GM12865 (cell line): ENCODE data around the gene NME7.
A peak's percentile ranks its signal among the peaks of the same experiment; 100 is the strongest.

ENCODE experiments used
- DNase-seq: peaks from one replicate; pipeline ENCODE4 v3.0.0; 2010; ENCODE audit warnings: low read depth
- H3K4me3 ChIP-seq: 2 replicates; pipeline ENCODE4 v1.5.1; 2011; ENCODE audit warnings: mild to moderate bottlenecking, low read depth, low read length, control low read depth
- TF ChIP-seq, protein P1 (sequence below): IDR thresholded peaks from 2 replicates; pipeline ENCODE4 v1.5.1; 2011; ENCODE audit warnings: low read length, control low read depth, low read depth, inconsistent platforms; ENCODE audit not compliant: insufficient read depth; ENCODE audit errors: missing control alignments

The NME7 gene

GRCh38 chr1:169234780-169235179 is 132.8 kb downstream of the NME7 start:
- H3K4me3 ChIP-seq: no peak overlapping the region
- no peak for DNase-seq
- TF ChIP-seq, protein P1, sequence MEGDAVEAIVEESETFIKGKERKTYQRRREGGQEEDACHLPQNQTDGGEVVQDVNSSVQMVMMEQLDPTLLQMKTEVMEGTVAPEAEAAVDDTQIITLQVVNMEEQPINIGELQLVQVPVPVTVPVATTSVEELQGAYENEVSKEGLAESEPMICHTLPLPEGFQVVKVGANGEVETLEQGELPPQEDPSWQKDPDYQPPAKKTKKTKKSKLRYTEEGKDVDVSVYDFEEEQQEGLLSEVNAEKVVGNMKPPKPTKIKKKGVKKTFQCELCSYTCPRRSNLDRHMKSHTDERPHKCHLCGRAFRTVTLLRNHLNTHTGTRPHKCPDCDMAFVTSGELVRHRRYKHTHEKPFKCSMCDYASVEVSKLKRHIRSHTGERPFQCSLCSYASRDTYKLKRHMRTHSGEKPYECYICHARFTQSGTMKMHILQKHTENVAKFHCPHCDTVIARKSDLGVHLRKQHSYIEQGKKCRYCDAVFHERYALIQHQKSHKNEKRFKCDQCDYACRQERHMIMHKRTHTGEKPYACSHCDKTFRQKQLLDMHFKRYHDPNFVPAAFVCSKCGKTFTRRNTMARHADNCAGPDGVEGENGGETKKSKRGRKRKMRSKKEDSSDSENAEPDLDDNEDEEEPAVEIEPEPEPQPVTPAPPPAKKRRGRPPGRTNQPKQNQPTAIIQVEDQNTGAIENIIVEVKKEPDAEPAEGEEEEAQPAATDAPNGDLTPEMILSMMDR: no peak

GRCh38 chr1:169217636-169218035 is 150.0 kb downstream of the NME7 start:
- TF ChIP-seq, protein P1: no peak
- peak; percentile 4 for DNase-seq
- no peak overlapping the region for H3K4me3 ChIP-seq

- H3K4me3 ChIP-seq: no peak overlapping the region
- DNase-seq: no peak
- TF ChIP-seq, protein P1: no peak
Measured at GRCh38 chr1:169214598-169214997, 153.0 kb downstream of the NME7 start.

GRCh38 chr1:169212088-169212487 is 155.5 kb downstream of the NME7 start:
- H3K4me3 ChIP-seq: no peak overlapping the region
- TF ChIP-seq, protein P1: no peak
- DNase-seq: no peak

GRCh38 chr1:169207797-169208520 is 159.6 kb downstream of the NME7 start:
- TF ChIP-seq, protein P1: no peak
- H3K4me3 ChIP-seq: no peak overlapping the region
- no peak for DNase-seq

DNA sequence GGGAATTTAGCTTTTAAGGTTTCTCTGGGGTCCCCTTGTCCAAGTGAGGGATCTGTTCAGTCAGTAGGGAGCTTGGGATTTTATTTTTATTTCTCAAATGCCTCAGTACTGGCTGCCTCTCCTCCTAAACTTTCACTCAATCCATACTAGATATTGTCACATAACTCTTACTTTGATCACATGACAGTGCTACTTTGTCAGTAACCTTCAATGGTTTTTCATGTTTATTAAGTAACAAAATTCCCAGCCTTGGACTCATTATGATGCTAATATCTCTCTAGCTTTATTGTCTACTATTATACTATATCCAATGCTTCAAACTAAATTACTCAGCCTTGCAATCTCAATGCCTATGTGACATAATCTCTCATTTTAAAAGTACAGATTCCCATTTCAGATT is 163.4 kb downstream of the NME7 start:
- DNase-seq: no peak
- TF ChIP-seq, protein P1: no peak

More for the DNA sequence above, 163.4 kb downstream of the NME7 start:
- H3K4me3 ChIP-seq: no peak overlapping the region
